Right lobe of liver (tissue), 6 donors: ENCODE measurements around the gene IL34. TPM values are rescaled to one million over a fixed set of nuclear protein-coding genes. Genes with fewer than 3 reads are reported as not detected.

Experiments
- ATAC-seq, 4 donors: fragments of 200-7000 bp; cut with Tn5 transposase; one replicate each; pipeline ENCODE4 v1.9.1; 2020; ENCODE audit warnings: mild to moderate bottlenecking in 4 of 4, moderate library complexity in 4 of 4
- DNase-seq, 3 donors: peaks; one replicate each; pipeline ENCODE4 v3.0.0-alpha.2; 2020
- H3K27ac ChIP-seq, 3 donors: fragments of 200-600 bp; one replicate each; pipeline ENCODE4 v1.8.0; 2022
- H3K27me3 ChIP-seq, 2 donors: fragments of 200-600 bp; one replicate each; pipeline ENCODE4 v1.8.0; 2022
- H3K36me3 ChIP-seq, 4 donors: fragments of 200-600 bp; sonication (generic) in 1 of 4; one replicate each; pipeline versions ENCODE4 v1.5.1 to v1.8.0; 2017 to 2022; ENCODE audit warnings: control low read depth in 1 of 4
- H3K4me1 ChIP-seq, 4 donors: fragments of 200-600 bp; sonication (generic) in 1 of 4; one replicate each; pipeline versions ENCODE4 v1.5.1 to v1.8.0; 2017 to 2022; ENCODE audit warnings: control low read depth in 1 of 4
- H3K4me3 ChIP-seq, 3 donors: fragments of 200-600 bp; one replicate each; pipeline ENCODE4 v1.8.0; 2022
- H3K9me3 ChIP-seq, 4 donors: fragments of 200-600 bp; sonication (generic) in 1 of 4; one replicate each; pipeline versions ENCODE4 v1.5.1 to v1.8.0; 2017 to 2022; ENCODE audit warnings: control low read depth in 1 of 4
- CTCF ChIP-seq, 4 donors: fragments of 200-600 bp in 3 of 4; fragments of 450-650 bp in 1 of 4; IDR thresholded peaks; one replicate each; pipeline versions ENCODE4 v1.5.1 to v1.8.0; 2016 to 2022; ENCODE audit warnings: antibody characterized with exemption in 4 of 4, mild to moderate bottlenecking in 2 of 4
- POLR2A ChIP-seq: fragments of 450-650 bp; IDR thresholded peaks from one replicate; pipeline ENCODE4 v1.6.1; 2017; ENCODE audit warnings: antibody characterized with exemption, mild to moderate bottlenecking
- WGBS: methylation state at CpG from one replicate; pipeline ENCODE4 v1.1.6; 2018; ENCODE audit warnings: low coverage, low lambda C conversion rate; ENCODE audit not compliant: insufficient coverage; ENCODE audit errors: missing lambda C conversion rate; 5-methylcytosine and 5-hydroxymethylcytosine counted together
- intact Hi-C, 2 donors: fragments of 100-400 bp; cut with DNase I; formaldehyde crosslinking; loops; one replicate each; pipeline versions ENCODE4 v1.11.2 to v1.14.1; 2022
- total RNA-seq, 6 experiments: library from RNA; depleted of rRNA in 2 of 6; stranded (reverse); fragments of >200 nt in 2 of 6; fragmentation: NEBNext Ultra II Directional in 3 of 6; extraction: Animal tissue kit (Norgen Biotek cat#: 25700) in 3 of 6; gene quantifications; one replicate each; pipeline versions ENCODE4 v1.1.0 to v1.2.4, GENCODE V29; 2016 to 2023
- donor health status: DM: no; HTN: yes; CAD: no.
- donor health status: DM: no; HTN: no; CAD: no.
- donor health status: DM: no; HTN: no; CAD: no.
- donor health status: DM: no; HTN: yes; CAD: no.
- donor health status: DM: no; HTN: yes; CAD: no.

IL34 gene
- total RNA-seq, 6 experiments from 2014 or later = 0.27 to 1.1 (median 0.49) TPM

GRCh38 chr16:70689970-70690891 lies 43.9 kb downstream of the IL34 start:
- intact Hi-C loops = loop anchor here in 1 of 2 donors (10.0 kb wide), 1 partner anchor 45 kb away; no protein-coding TSS in a partner anchor
- Histone ChIP-seq H3K9me3 (no peaks in the 10 kb centered on the region), H3K27ac (no peak overlapping the region), H3K4me3 (no peak overlapping the region), H3K36me3 (no peaks in the 10 kb centered on the region), H3K4me1 (no peaks in the 10 kb centered on the region), H3K27me3 (no peaks in the 10 kb centered on the region)
- DNase-seq (peak in 2 of 3 donors; percentile 19 to 50), ATAC-seq (no peak)
- WGBS = 61% methylated on average over 2 of the region's 16 CpGs
- no peak for TF ChIP-seq POLR2A
- no peak for TF ChIP-seq CTCF (IDR thresholded peaks at IDR 0.05)

GRCh38 chr16:70691223-70692129 lies 45.1 kb downstream of the IL34 start:
- WGBS = 84% methylated on average over 5 of the region's 26 CpGs
- Histone ChIP-seq H3K9me3 (no peaks in the 10 kb centered on the region), H3K4me3 (no peak overlapping the region), H3K27me3 (no peaks in the 10 kb centered on the region), H3K36me3 (no peaks in the 10 kb centered on the region), H3K27ac (peak overlapping the region; percentile 36 to 53 (median 51)), H3K4me1 (peaks cover 0 to 9% (median 5%) of the 10 kb centered on the region in 4 donors)
- DNase-seq (peak in 2 of 3 donors; percentile 35 to 58), ATAC-seq (no peak)
- TF ChIP-seq CTCF (IDR thresholded peaks at IDR 0.05) (no peak), POLR2A (no peak)
- intact Hi-C loops = no loop called here

GRCh38 chr16:70692130-70692872 lies 45.9 kb downstream of the IL34 start:
- Histone ChIP-seq H3K4me1 (peaks cover 0 to 9% (median 5%) of the 10 kb centered on the region in 4 donors), H3K9me3 (no peaks in the 10 kb centered on the region), H3K27ac (peak overlapping the region in 2 of 3 donors; percentile 53 to 57), H3K27me3 (no peaks in the 10 kb centered on the region), H3K36me3 (no peaks in the 10 kb centered on the region), H3K4me3 (no peak overlapping the region)
- 80% methylated on average over 2 of the region's 14 CpGs for WGBS
- intact Hi-C loops = no loop called here
- peak in 2 of 4 donors; percentile 15 to 20 for ATAC-seq
- no peak for DNase-seq
- TF ChIP-seq CTCF (IDR thresholded peaks at IDR 0.05) = no peak
- no peak for TF ChIP-seq POLR2A
